Stimulated activated CD4-positive, alpha-beta T cell treated with anti-CD3 and anti-CD28 coated beads, TNF-alpha, amount 100 ng/mL, for 24 hours (primary cell): Measurements from ENCODE around the gene ZNF431.
"Not testable (repeated sequence)": the region's sequence is repeated elsewhere in the genome, so short reads cannot be mapped to it uniquely, and the experiment has no call there.

Experiments used
- DNase-seq, 3 experiments: peaks; one replicate each; pipeline ENCODE4 v3.0.0-alpha.2; 2020; ENCODE audit warnings: low read depth in 3 of 3

ZNF431 gene

GRCh38 chr19:21141787-21142464 lies at the start of gene ZNF431:
ZNF431 (plus strand) TSS chr19:21142040; CDS start chr19:21142184, 144 bp downstream.
- peak; percentile 77 to 84 (median 81) for DNase-seq

- DNase-seq: no peak
Observed at GRCh38 chr19:21092109-21092508, 49.7 kb upstream of the ZNF431 start.

- no peak for DNase-seq
Observed at GRCh38 chr19:21094347-21095025, 47.4 kb upstream of the ZNF431 start.

- no peak for DNase-seq
Observed at GRCh38 chr19:21098291-21098690, 43.5 kb upstream of the ZNF431 start.

- DNase-seq: no peak
Observed at GRCh38 chr19:21101521-21102242, 40.2 kb upstream of the ZNF431 start.

- DNase-seq: no peak
Observed at GRCh38 chr19:21109116-21109515, 32.7 kb upstream of the ZNF431 start.

- no peak for DNase-seq
Observed at GRCh38 chr19:21110183-21110582, 31.7 kb upstream of the ZNF431 start.

GRCh38 chr19:21115430-21115829 lies 26.4 kb upstream of the ZNF431 start:
- DNase-seq: no peak

GRCh38 chr19:21117041-21117907 lies 24.6 kb upstream of the ZNF431 start:
- no peak for DNase-seq

- DNase-seq: no peak
Observed at GRCh38 chr19:21126078-21126477, 15.8 kb upstream of the ZNF431 start.

- no peak for DNase-seq
Observed at GRCh38 chr19:21127001-21127400, 14.8 kb upstream of the ZNF431 start.

- DNase-seq: no peak
Observed at GRCh38 chr19:21127898-21128297, 13.9 kb upstream of the ZNF431 start.

- no peak for DNase-seq
Observed at GRCh38 chr19:21128901-21129698, 12.7 kb upstream of the ZNF431 start.

- DNase-seq: no peak
Observed at GRCh38 chr19:21130097-21130775, 11.6 kb upstream of the ZNF431 start.

GRCh38 chr19:21133633-21134032 lies 8.2 kb upstream of the ZNF431 start:
- no peak for DNase-seq

- no peak for DNase-seq
Observed at GRCh38 chr19:21134934-21135366, 6.9 kb upstream of the ZNF431 start.

GRCh38 chr19:21135433-21135832 lies 6.4 kb upstream of the ZNF431 start:
- no peak for DNase-seq

- DNase-seq: no peak
Observed at GRCh38 chr19:21138130-21138529, 3.7 kb upstream of the ZNF431 start.

- not testable (repeated sequence) for DNase-seq
Observed at GRCh38 chr19:21141006-21141405, 834 bp upstream of the ZNF431 start.

- DNase-seq: no peak
Observed at GRCh38 chr19:21143428-21143827, 1.6 kb downstream of the ZNF431 start.
